ENCODE data around the gene AMZ2. TPM values are rescaled to one million over a fixed set of nuclear protein-coding genes. Genes with fewer than 3 reads are reported as not detected.

AMZ2 gene
- total RNA-seq, 1 donor from 2014 or later: 76.2 TPM

DNA sequence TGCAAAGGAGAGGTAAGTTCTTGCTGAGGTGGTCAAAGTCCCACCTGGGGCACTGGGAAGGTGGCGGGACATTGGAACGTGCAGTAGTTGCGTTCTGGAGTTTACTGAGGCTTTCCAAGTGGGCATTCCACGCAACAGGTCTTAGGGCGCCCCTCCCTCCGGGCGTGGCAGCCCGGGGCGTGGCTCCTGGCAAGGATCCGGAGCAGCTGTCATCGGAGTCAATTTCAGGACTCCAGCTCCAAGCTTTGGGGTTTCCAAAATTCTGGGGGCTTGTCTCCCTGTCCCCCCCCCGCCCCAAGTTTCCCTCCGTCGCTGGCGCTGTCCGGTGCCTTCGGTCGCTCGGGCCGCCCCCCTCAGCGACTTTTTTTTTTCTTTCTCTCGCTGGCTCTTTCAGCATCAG, 43.1 kb upstream of the AMZ2 start:
- peak overlapping the region; percentile 47 for H3K27ac Mint-ChIP-seq (ENCODE audit: unreplicated experiment)
- peak overlapping the region; percentile 60 for H3K4me3 ChIP-seq (ENCODE audit: insufficient read depth, low read depth, low read length)
- H3K27me3 ChIP-seq (ENCODE audit: insufficient read depth, low read length): peaks cover 12% of the 10 kb centered on the region
- H3K4me1 Mint-ChIP-seq (ENCODE audit: low read depth, unreplicated experiment): peaks cover 3% of the 10 kb centered on the region
- H3K4me3 Mint-ChIP-seq (ENCODE audit: unreplicated experiment): peak overlapping the region; percentile 71
- no peak for FAIRE-seq
- H3K79me2 ChIP-seq (ENCODE audit: insufficient read depth, low read length): no peaks in the 10 kb centered on the region
- no peaks in the 10 kb centered on the region for H3K9me3 ChIP-seq (ENCODE audit: insufficient read depth, low read depth, low read length)
- H4K20me1 ChIP-seq (ENCODE audit: insufficient read depth, low read length): no peaks in the 10 kb centered on the region
- H3K9me3 Mint-ChIP-seq (ENCODE audit: unreplicated experiment): no peaks in the 10 kb centered on the region
- H3K4me2 ChIP-seq (ENCODE audit: low read length): peak overlapping the region; percentile 91
- H3K27ac ChIP-seq (ENCODE audit: low read depth, low read length): no peak overlapping the region
- no peak for TF ChIP-seq CTCF (IDR thresholded peaks at IDR 0.05; ENCODE audit: insufficient read depth, low read depth, low read length)
- TF ChIP-seq EZH2 (IDR thresholded peaks at IDR 0.05; ENCODE audit: insufficient read depth, low read length): no peak
- H3K36me3 Mint-ChIP-seq (ENCODE audit: low read depth, unreplicated experiment): peaks cover 2% of the 10 kb centered on the region
- H2AFZ ChIP-seq (ENCODE audit: low read depth, low read length): peak overlapping the region; percentile 79
- H3K9ac ChIP-seq (ENCODE audit: low read length): peak overlapping the region; percentile 78
- no peak for DNase-seq (ENCODE audit: low read depth)
- peaks cover 33% of the 10 kb centered on the region for H3K27me3 Mint-ChIP-seq (ENCODE audit: low read depth, unreplicated experiment)
- no peaks in the 10 kb centered on the region for H3K36me3 ChIP-seq (ENCODE audit: insufficient read depth, low read length)
- H3K4me1 ChIP-seq (ENCODE audit: insufficient read depth, low read length): peaks cover 5% of the 10 kb centered on the region

DNA sequence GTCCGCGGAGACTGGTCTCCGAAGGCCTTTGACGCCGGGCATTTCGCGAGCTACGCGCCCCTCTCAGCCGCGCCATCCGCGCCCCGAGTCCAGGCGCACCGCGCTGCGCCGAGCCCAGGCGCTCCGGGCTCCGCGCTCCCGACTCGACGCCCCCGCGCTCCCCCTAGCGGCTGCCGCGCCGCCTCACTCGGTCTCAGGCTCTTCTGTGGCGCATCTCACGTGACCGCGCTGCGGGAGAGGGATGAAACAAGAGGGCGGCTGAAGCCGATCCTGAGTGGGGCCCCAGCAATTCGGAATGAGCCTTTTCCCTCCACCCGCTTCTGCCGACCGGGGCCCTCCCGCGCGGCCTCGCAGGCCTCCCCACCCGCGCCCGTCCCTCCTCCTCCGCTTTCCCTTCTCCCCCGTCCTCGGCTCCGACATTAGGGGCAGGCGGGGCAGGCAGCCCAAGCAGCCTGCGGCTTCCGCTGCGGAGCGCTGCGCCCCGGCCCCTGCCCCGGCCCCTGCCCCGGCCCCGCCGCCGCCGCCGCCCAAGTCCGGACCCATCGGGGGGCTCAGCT, 42.5 kb upstream of the AMZ2 start:
- Histone ChIP-seq H2AFZ (ENCODE audit: low read depth, low read length) (peak overlapping the region; percentile 79), H3K27ac (ENCODE audit: low read depth, low read length) (no peak overlapping the region), H3K27me3 (ENCODE audit: insufficient read depth, low read length) (peaks cover 6% of the 10 kb centered on the region), H3K9me3 (ENCODE audit: insufficient read depth, low read depth, low read length) (no peaks in the 10 kb centered on the region), H3K79me2 (ENCODE audit: insufficient read depth, low read length) (no peaks in the 10 kb centered on the region), H4K20me1 (ENCODE audit: insufficient read depth, low read length) (no peaks in the 10 kb centered on the region), H3K4me2 (ENCODE audit: low read length) (peak overlapping the region; percentile 91), H3K4me1 (ENCODE audit: insufficient read depth, low read length) (peaks cover 5% of the 10 kb centered on the region), H3K4me3 (ENCODE audit: insufficient read depth, low read depth, low read length) (peak overlapping the region; percentile 60), H3K9ac (ENCODE audit: low read length) (peak overlapping the region; percentile 78), H3K36me3 (ENCODE audit: insufficient read depth, low read length) (no peaks in the 10 kb centered on the region)
- no peak for FAIRE-seq
- Mint-ChIP-seq H3K27ac (ENCODE audit: unreplicated experiment) (no peak overlapping the region), H3K27me3 (ENCODE audit: low read depth, unreplicated experiment) (peaks cover 27% of the 10 kb centered on the region), H3K4me3 (ENCODE audit: unreplicated experiment) (peak overlapping the region; percentile 84), H3K36me3 (ENCODE audit: low read depth, unreplicated experiment) (no peaks in the 10 kb centered on the region), H3K4me1 (ENCODE audit: low read depth, unreplicated experiment) (peaks cover 1% of the 10 kb centered on the region), H3K9me3 (ENCODE audit: unreplicated experiment) (no peaks in the 10 kb centered on the region)
- DNase-seq (ENCODE audit: low read depth): peak; percentile 66
- TF ChIP-seq CTCF (IDR thresholded peaks at IDR 0.05; ENCODE audit: insufficient read depth, low read depth, low read length) (peak; percentile 54), EZH2 (IDR thresholded peaks at IDR 0.05; ENCODE audit: insufficient read depth, low read length) (no peak)

Data from astrocyte (in vitro differentiated cells and primary cell).